ENCODE data around the gene AGAP1.

Gene AGAP1

GRCh38 chr2:235988271-235989015, 494.6 kb downstream of the AGAP1 start:
- DNase-seq = no peak

- DNase-seq = no peak
Measured at GRCh38 chr2:235989591-235989990, 495.7 kb downstream of the AGAP1 start.

- no peak for DNase-seq
Measured at GRCh38 chr2:235990344-235990743, 496.5 kb downstream of the AGAP1 start.

- DNase-seq = no peak
Measured at GRCh38 chr2:235992024-235992423, 498.2 kb downstream of the AGAP1 start.

- DNase-seq = no peak
Measured at GRCh38 chr2:235996419-235996818, 502.6 kb downstream of the AGAP1 start.

GRCh38 chr2:235999011-235999410, 505.2 kb downstream of the AGAP1 start:
- no peak for DNase-seq

GRCh38 chr2:236001166-236001828, 507.5 kb downstream of the AGAP1 start:
- no peak for DNase-seq

- no peak for DNase-seq
Measured at GRCh38 chr2:236001854-236002253, 508.0 kb downstream of the AGAP1 start.

- no peak for DNase-seq
Measured at GRCh38 chr2:236008006-236008405, 514.2 kb downstream of the AGAP1 start.

GRCh38 chr2:236008857-236009256, 515.0 kb downstream of the AGAP1 start:
- no peak for DNase-seq

GRCh38 chr2:236010920-236011685, 517.3 kb downstream of the AGAP1 start:
- DNase-seq = no peak

GRCh38 chr2:236012155-236012554, 518.3 kb downstream of the AGAP1 start:
- DNase-seq = no peak

- no peak for DNase-seq
Measured at GRCh38 chr2:236014408-236015131, 520.7 kb downstream of the AGAP1 start.

- DNase-seq = no peak
Measured at GRCh38 chr2:236015171-236015570, 521.3 kb downstream of the AGAP1 start.

GRCh38 chr2:236016496-236016895, 522.7 kb downstream of the AGAP1 start:
- DNase-seq = no peak

- DNase-seq = no peak
Measured at GRCh38 chr2:236017446-236017845, 523.6 kb downstream of the AGAP1 start.

GRCh38 chr2:236019434-236019833, 525.6 kb downstream of the AGAP1 start:
- DNase-seq = no peak

GRCh38 chr2:236021499-236022057, 527.7 kb downstream of the AGAP1 start:
- no peak for DNase-seq

- no peak for DNase-seq
Measured at GRCh38 chr2:236022128-236022527, 528.3 kb downstream of the AGAP1 start.

- no peak for DNase-seq
Measured at GRCh38 chr2:236025892-236026291, 532.0 kb downstream of the AGAP1 start.

- DNase-seq = no peak
Measured at GRCh38 chr2:236026841-236027240, 533.0 kb downstream of the AGAP1 start.

GRCh38 chr2:236028066-236028465, 534.2 kb downstream of the AGAP1 start:
- DNase-seq = no peak

GRCh38 chr2:236033462-236033861, 539.6 kb downstream of the AGAP1 start:
- DNase-seq = no peak
